Activated CD8-positive, alpha-beta memory T cell treated with anti-CD3 and anti-CD28 coated beads for 48 hours (primary cell): ENCODE measurements around the gene CD33.
"Not testable (repeated sequence)": the region's sequence is repeated elsewhere in the genome, so short reads cannot be mapped to it uniquely, and the experiment has no call there.

Experiments
- DNase-seq, 3 experiments: peaks; one replicate each; pipeline ENCODE4 v3.0.0-alpha.2; 2020; ENCODE audit warnings: low read depth in 2 of 3, low spot score in 2 of 3

The CD33 gene

DNA sequence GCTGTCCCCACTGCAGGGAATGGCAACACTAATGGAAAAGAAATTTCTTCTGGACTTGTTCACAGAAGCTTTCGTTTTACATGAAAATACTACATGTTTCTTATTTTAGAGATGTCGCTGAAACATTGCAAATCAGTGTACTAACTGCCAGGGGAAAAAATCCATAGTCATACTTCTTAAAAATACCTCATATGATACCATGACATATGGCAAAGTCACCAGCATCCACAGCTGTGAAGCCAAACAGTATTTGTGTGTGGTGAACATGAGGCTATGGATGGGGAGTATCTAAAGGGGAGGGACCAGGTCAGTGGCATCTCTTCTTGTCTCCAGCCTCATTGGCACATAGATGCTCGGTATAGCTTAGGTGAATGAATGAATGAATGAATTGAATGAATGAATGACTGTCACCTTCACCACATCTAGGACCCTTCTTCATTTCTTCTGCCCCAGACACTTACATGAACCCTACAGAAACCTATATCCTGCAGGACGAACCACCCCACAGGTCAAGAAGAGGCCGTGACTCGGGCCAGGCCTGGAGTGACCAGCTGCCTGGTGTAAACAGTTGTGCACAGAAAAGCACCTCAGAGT is 14.6 kb upstream of the CD33 start:
- DNase-seq, result no peak

DNA sequence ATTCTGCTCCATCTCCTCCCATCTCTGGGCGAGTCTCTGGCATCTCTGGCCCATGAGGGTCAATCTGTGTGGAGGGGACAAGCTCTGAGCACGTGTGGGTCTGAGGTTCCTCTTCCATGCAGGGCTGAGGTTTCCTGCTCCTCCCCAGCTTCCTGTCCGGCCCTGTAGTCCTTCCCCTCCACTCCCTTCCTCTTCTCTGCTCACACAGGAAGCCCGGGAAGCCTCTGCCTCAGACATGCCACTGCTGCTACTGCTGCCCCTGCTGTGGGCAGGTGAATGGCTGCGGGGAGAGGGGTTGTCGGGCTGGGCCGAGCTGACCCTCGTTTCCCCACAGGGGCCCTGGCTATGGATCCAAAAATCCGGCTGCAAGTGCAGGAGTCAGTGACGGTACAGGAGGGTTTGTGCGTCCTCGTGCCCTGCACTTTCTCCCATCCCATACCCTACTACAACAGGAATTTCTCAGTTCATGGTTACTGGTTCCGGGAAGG is 14.0 kb upstream of the CD33 start:
- DNase-seq, result not testable (repeated sequence)

GRCh38 chr19:51211833-51212232 is 13.0 kb upstream of the CD33 start:
- no peak for DNase-seq

GRCh38 chr19:51219307-51219706 is 5.6 kb upstream of the CD33 start:
- DNase-seq, result no peak

DNA sequence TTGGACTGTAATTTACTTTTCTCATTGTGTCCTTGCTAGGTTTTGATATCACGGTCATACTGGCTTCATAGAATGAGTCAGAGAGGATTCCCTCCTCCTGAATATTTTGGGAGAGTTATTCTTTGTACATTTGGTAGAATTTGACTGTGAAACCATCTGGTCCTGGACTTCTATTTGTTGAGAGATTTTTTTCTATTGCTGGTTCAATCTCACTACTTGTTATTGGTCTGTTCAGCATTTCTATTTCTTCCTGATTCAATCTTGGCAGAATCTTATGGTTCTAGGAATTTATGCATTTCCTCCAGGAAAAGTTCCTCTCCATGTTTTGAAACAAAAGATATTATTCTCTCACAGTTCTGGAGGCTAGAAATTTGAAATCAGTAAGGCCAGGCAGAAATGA is 4.9 kb upstream of the CD33 start:
- DNase-seq, result no peak

- DNase-seq, result no peak
These were observed 3.9 kb upstream of the CD33 start for GRCh38 chr19:51220996-51221395.

- no peak for DNase-seq
These were observed 678 bp upstream of the CD33 start for GRCh38 chr19:51224163-51224641.

GRCh38 chr19:51226067-51226466 is 1.2 kb downstream of the CD33 start:
- no peak for DNase-seq

GRCh38 chr19:51227326-51227725 is 2.4 kb downstream of the CD33 start:
- no peak for DNase-seq

DNA sequence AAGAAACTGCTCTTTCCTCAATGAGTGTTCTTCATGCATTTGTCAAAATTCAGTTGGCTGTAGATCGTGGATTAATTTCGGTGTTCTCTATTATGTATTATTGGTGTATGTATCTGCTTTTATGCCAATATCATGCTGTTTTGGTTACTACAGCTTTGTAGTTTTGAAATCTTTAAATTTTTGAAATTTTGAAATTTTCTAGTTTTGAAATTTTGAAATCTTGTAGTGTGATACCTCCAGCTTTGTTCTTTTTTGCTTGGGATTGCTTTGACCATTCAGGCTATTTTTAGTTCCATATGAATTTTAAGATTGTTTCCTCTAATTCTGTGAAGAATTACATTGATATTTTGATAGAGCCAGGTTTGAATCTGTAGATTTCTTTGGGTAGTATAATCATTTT is 3.1 kb downstream of the CD33 start:
- no peak for DNase-seq

- no peak for DNase-seq
These were observed 16.0 kb downstream of the CD33 start for GRCh38 chr19:51240866-51241265.

GRCh38 chr19:51242881-51243630 is 18.2 kb downstream of the CD33 start:
- DNase-seq, result no peak

- DNase-seq, result no peak
These were observed 21.3 kb downstream of the CD33 start for GRCh38 chr19:51246164-51246552.

DNA sequence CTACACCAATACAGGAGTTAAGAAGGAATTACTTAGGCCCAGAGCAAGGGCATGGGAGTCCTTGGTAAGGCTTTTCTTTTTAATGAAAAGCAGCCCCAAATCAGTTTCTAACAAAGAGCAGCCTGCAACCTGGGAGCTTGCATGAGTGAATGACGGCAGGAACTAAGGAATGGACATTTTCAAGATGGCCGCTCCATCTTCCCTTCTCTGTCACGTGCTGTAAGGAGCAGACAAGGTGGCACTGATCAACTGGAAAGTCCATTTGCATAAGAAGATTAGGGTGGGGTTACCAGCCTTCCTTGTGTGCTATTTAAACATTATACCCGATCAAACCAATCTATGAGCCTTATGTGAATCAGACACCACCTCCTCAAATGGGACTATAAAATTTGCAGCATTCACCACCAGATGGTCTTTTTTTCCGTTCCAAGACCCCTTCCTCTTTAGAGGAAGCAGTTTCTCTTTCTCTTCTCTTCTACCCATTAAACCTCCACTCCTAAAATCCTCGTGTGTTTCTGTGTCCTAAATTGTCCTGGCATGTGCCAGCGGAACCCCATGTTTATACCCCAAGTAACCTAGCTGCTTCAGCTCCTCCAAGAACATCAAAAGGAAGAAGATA is 23.2 kb downstream of the CD33 start:
- DNase-seq, result no peak

GRCh38 chr19:51250786-51251467 is 26.0 kb downstream of the CD33 start, which contains the start of gene SIGLECL1:
TSS of gene SIGLECL1 (plus strand) at chr19:51251080. CDS start at chr19:51264073, 12,993 bp downstream.
- DNase-seq, result no peak

DNA sequence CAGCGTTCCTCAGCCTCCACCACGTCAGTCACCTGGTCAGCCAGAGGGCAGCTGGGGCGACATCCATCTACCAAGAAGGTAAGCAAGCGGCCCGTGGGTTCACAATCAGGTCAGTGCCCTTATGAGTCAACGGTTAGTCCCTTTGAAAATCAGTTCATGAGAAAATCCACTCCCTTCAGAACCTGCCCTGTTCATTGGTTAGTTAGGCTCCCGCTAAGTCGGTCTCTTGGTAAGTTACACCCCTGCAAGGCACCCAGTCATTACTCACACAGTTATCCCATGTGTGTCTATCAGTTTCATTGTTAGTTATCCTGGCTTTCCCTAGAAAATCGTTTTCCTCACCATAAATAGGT is 26.6 kb downstream of the CD33 start:
- no peak for DNase-seq

GRCh38 chr19:51252306-51253079 is 27.6 kb downstream of the CD33 start:
- DNase-seq, result no peak

DNA sequence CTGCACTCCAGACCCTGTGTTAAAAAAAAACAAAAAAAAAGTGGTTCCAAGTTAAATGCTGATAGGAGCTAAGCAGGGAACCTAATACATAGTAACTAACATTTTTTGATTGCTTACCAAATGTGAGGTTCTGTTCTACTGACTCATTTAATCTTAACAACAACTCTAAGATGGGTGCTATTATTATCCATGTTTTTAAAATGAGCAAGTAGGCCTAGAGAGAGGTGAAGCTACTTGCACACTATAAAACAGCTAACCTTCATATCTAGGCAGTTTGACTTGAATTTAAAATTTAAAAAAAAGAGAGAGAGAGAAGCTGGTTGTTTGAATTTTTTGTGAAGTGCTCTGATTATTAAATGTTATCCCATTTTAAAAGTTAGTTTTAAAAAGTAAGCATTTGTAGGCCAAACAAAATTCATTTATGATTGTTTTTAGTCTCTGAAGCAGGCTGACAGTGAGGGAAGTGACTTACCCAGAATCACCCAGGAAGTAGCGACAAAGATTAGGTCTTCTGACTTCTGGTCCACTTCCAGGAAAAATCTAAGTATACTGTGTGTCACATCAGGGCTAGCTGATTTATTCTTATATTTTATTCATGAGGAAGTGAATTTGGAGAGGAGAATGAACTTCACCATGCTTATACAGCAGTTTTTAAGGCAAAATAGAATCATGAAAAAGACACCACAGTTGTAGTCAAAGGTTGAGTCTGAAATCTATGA is 28.4 kb downstream of the CD33 start:
- no peak for DNase-seq

DNA sequence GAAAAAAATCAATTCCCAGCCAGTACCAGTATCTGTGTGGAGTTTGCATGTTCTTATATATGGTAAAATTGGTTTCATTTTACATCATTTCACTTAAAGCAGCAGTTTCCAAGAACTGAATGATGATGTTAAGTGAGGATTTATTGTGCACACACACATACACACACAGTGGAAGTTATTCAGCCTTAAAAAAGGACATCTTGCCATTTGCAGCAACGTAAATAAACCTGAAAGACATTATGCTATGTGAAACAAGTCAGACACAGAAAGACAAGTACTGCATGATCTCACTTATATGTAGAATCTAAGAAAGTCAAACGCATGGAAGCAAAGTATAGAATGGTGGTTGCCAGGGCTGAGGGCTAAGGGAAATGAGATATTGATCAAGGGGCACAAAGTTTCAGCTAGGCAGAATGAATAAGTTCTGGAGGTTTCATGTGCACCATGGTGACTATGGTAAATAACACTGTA is 31.3 kb downstream of the CD33 start:
- DNase-seq, result no peak

DNA sequence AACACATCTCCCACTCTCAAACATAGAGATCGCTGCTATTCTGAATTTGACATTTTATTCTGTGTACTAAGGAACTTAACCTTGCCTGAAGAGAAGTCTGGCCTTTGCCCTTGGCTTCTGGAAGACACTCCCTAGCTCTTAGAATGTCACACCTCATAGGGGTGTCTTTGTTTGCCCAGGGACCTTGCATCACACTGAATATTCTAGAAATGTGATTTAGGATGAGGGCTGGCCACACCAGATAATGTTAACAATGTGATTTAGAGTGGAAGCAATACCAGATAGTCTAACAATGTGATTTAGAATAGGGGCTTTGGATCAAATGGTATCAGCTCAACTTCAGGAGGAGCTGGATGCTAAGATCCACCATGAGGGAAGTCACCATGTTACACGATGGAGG is 32.6 kb downstream of the CD33 start:
- DNase-seq, result no peak
